Gastroesophageal sphincter (tissue), 3 donors: ENCODE results near the gene KCNJ3.

Experiments used
- CTCF ChIP-seq, 4 experiments: fragments of 200-600 bp in 2 of 4; fragments of 450-650 bp in 2 of 4; sonication (generic) in 1 of 4; IDR thresholded peaks; one replicate each; pipeline ENCODE4 v1.5.1; 2017 to 2019; ENCODE audit warnings: antibody characterized with exemption in 4 of 4, mild to moderate bottlenecking in 2 of 4, moderate library complexity in 2 of 4
- EP300 ChIP-seq: sonication (generic); formaldehyde crosslinking; IDR thresholded peaks from one replicate; pipeline ENCODE4 v1.6.1; 2017; ENCODE audit warnings: antibody characterized with exemption, mild to moderate bottlenecking
- POLR2A ChIP-seq, 2 donors: fragments of 450-650 bp; IDR thresholded peaks; one replicate each; pipeline ENCODE4 v1.6.1; 2017; ENCODE audit warnings: antibody characterized with exemption in 2 of 2, mild to moderate bottlenecking in 2 of 2, moderate library complexity in 1 of 2
- POLR2AphosphoS5 ChIP-seq: sonication (generic); formaldehyde crosslinking; IDR thresholded peaks from one replicate; pipeline ENCODE4 v1.6.1; 2017; ENCODE audit warnings: antibody characterized with exemption

- TF ChIP-seq CTCF (IDR thresholded peaks at IDR 0.05) = no peak
- TF ChIP-seq POLR2AphosphoS5 = no peak
- no peak for TF ChIP-seq EP300
- no peak for TF ChIP-seq POLR2A (IDR thresholded peaks at IDR 0.05)
Observed at GRCh38 chr2:154710078-154710477, 11.6 kb downstream of the KCNJ3 start.
